CD1c-positive myeloid dendritic cell (primary cell): Measurements from ENCODE around the gene SELENOO.

ENCODE experiments used
- DNase-seq: peaks from one replicate; pipeline ENCODE4 v3.0.0-alpha.2; 2016; ENCODE audit errors: extremely low spot score

The SELENOO gene

DNA sequence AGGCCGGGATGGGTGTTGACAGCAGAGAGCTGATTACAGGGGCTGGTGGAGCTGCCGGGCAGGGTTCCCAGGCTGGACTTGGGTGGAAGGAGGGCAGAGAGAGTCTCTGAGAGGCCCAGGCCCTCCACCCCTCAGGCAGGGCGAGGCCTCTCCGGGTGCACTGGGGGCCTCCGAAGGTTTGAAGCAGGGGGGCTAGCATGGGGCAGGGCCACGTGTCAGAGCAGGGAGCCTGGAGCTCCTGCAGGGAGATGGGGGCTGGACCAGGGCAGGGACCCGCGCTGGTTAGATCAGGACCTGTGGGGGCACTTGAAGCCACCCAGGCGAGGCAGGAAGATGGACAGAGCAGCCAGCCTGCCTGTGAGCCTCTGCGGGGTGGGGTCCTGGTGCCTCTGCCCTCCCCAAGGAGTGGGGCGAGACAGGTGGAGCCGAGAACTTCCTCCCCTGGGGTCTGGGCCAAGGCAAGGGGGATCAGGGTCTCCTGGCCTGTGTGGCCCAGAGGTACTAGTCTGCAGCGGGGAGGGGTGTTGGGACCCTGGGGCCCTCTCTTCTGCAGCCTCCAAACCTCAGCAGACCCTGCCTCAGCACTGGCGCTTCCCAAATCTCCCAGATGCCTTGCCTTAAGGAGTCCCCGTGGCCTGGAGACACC is 29.4 kb upstream of the SELENOO start:
- no peak for DNase-seq

GRCh38 chr22:50171965-50172421 is 28.8 kb upstream of the SELENOO start:
- no peak for DNase-seq

DNA sequence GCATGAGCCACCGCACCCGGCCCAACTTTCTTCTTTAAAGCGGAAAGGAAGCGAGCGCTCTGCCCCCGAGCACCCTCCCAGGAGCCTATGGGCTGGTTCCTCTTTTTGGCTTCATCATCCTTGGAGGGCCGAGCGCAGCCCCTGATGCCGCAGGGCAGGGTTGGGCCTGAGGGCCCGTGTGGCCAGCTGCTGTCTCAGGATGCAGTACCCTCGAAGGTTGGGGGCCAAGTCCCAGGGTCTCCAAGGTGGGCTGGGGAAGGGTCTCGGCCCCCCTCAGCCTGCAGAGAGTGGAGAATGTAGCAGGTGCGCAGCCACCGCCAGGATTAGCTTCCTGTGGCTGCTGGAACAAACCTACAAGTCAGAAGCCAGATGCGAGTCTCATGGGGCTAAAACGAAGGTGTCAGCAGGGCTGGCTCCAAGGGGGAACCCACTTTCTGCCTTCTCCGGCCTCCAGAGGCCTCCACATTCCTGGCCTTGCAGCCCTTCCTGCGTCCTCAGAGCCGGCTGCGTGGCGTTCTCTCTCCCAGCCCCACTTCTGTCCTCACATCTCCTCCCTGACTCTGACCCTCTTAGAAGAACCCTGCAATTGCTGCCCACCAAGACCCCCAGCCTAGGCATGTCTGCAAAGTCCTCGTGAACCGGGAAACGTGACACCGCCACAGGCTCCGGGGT is 27.4 kb upstream of the SELENOO start:
- peak; percentile 79 for DNase-seq

DNA sequence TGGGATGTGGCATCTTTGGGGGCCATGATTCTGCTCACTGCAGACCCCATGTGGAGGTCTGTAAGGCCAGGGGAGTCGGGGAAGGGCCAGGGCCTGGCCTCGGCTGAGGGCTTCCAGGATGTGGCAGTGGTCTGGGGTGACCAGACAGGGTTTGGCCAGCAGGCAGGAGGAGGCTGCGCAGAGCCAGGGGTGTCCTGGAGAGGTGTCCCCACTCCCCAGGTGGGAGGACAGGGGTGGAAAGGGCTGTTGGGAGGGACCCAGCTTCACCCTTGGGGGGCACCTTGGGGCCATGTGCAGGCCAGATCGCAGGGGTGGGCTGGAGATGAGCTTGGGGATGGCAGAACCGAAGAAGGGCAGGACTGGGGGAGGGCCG is 26.8 kb upstream of the SELENOO start:
- no peak for DNase-seq

DNA sequence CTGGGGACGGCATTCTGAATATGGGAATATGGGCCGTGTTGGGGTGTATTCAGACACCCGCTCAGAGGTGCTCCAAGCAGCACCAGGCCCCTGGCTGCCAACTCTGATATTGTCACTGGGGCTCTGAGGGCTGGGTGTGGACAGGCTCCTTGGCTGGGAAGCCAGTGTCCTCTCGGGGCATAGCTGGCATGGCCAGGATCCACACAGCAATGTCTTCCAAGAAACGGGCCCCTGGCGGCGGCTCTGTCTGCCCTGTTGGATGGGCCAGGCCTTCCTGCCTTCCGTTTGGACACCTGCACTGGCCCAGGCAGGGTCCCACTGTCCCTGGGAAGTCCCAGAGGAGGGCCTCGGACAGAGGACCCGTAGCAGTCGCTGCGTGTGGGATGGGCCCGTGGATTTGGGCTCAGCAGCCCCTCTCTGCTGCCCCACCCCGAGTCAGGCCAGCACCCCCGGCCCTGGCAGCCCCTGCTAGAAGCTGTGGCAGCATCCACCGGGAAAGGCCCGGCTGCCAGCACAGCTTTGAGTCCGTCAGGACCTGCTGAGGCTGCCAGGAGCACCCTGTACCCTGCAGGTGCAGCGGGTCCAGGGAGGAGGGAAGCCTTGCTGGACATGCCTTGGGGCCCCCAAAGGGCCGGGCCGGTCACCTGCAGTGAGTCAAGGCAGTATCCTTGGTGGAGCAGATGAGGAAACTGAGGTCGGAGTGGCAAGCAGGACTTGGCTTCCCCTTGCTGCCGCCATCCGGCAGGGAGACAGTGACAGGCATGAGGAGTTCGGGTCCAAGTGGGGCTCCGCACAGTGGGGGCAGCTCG is 26.2 kb upstream of the SELENOO start:
- no peak for DNase-seq

DNA sequence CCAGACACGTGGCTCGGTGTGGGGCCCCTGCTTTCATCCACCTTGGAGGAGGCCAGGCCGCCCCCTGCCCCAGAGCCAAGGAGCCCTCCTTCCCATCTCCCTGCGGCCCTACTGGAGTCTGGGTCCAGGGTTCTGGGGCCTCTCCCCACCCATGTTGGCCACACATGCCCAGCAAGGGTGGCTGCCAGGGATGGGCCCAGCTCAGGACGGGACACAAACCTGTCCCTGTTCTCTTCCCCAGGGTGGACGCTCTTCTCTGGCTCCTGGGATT is 25.7 kb upstream of the SELENOO start:
- no peak for DNase-seq

DNA sequence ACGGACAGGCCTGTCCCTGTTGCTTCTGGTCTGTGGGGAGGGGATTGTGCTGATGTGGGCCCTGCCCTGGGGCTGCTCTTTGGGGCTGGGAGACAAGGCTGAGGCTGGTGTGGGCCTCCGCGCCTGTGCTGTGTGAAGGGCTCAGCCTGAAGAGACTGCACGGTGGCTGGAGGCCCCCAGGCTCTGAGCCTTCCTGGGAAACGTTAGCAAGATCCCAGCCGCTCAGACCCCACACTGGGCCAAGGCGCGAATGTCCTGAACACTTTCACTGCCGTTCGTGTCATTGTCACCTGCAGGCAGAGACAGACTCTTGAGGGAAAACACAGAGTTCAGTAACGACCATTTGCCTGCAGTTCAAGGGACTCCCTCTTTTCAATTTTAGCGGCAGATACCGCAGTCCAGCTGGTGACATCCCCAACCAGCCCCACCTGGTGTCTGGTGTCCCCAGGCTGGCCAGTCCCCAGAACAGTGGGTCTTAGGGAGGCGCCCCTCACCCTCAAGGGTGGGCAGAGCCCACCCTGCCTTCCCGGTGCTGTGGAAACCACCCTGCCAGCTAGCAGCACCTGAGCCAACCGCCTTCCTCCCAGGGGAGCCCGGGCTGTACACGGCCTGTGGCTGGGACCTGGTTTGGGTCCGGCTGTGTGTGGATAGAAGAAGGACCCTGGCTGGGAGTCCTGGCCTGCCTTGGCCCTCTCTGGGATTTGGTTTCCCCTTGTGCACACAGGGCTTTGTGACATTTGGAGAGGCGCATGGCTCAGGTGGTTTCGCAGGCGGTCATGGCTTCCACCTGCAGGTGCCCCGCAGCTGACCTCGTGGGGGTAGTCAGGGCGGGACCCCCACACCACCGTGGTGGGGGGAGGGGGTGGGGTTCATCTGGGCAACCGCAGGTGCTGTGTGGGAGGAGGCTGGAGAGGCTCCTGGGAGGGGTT is 24.6 kb upstream of the SELENOO start:
- no peak for DNase-seq

DNA sequence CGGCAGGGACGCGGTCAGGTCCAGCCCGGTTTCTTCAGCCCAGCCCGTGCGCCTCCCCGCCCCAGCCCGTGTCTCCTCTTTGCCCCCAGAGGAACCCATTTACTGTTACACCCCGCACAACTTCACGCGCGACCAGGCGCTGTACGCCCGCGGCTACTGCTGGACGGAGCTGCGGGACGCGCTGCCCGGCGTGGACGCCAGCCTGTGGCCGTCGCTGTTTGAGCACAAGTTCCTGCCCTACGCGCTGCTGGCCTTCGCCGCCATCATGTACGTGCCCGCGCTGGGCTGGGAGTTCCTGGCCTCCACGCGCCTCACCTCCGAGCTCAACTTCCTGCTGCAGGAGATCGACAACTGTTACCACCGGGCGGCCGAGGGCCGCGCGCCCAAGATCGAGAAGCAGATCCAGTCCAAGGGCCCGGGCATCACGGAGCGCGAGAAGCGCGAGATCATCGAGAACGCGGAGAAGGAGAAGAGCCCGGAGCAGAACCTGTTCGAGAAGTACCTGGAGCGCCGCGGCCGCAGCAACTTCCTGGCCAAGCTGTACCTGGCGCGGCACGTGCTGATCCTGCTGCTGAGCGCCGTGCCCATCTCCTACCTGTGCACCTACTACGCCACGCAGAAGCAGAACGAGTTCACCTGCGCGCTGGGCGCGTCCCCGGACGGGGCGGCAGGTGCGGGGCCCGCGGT is 23.8 kb upstream of the SELENOO start:
- DNase-seq: no peak

DNA sequence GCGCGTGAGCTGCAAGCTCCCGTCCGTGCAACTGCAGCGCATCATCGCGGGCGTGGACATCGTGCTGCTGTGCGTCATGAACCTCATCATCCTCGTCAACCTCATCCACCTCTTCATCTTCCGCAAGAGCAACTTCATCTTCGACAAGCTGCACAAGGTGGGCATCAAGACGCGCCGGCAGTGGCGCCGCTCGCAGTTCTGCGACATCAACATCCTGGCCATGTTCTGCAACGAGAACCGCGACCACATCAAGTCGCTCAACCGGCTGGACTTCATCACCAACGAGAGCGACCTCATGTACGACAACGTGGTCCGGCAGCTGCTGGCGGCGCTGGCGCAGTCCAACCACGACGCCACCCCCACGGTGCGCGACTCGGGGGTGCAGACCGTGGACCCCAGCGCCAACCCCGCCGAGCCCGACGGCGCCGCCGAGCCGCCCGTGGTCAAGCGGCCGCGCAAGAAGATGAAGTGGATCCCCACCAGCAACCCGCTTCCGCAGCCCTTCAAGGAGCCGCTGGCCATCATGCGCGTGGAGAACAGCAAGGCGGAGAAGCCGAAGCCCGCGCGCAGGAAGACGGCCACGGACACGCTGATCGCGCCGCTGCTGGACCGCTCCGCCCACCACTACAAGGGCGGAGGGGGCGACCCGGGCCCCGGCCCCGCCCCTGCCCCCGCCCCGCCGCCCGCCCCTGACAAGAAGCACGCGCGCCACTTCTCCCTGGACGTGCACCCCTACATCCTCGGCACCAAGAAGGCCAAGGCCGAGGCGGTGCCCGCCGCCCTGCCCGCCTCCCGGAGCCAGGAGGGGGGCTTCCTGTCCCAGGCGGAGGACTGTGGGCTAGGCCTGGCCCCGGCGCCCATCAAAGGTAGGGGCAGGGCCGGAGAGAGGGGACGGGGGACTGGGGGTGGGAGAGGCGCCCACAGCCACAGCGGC is 23.0 kb upstream of the SELENOO start:
- no peak for DNase-seq

- DNase-seq: no peak
These were observed 22.3 kb upstream of the SELENOO start for GRCh38 chr22:50178471-50178864.

DNA sequence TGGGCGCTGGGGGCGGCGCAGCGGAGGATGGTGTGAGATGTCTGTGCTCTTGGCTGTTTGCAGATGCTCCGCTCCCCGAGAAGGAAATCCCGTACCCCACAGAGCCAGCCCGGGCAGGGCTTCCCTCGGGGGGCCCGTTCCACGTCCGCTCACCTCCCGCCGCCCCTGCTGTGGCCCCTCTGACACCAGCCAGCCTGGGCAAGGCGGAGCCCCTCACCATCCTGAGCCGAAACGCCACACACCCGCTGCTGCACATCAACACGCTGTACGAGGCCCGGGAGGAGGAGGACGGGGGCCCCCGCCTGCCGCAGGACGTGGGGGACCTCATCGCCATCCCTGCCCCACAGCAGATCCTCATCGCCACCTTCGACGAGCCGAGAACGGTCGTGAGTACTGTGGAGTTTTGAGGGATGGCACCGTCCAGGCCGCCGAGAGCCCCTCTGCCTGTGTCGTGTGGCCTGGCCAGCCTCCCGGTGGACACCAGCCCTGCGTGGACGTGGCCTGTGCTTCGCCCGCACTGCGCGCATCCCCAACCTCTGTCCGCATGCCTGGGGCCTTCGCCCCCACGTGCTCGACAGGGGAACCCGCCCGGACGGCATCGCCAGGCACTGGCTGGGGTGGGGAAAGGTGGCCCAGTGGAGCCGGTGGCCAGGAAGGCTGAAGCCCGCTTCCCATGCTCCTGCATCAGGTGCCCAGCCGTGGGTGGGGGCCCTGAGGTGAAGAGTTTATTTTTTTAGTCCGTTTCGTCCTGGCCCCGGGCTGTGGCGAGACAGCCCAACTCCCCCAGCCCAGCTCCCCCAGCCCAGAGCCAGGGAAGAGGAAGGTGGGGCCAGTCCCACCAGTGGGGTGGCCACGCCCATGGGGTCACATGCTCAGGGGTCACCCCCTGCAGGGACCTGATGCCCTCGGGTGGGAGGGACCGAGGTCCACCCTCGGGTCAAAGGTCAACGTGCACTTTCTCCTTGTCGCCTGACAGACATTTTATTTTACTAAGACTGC is 21.6 kb upstream of the SELENOO start:
- DNase-seq: no peak

DNA sequence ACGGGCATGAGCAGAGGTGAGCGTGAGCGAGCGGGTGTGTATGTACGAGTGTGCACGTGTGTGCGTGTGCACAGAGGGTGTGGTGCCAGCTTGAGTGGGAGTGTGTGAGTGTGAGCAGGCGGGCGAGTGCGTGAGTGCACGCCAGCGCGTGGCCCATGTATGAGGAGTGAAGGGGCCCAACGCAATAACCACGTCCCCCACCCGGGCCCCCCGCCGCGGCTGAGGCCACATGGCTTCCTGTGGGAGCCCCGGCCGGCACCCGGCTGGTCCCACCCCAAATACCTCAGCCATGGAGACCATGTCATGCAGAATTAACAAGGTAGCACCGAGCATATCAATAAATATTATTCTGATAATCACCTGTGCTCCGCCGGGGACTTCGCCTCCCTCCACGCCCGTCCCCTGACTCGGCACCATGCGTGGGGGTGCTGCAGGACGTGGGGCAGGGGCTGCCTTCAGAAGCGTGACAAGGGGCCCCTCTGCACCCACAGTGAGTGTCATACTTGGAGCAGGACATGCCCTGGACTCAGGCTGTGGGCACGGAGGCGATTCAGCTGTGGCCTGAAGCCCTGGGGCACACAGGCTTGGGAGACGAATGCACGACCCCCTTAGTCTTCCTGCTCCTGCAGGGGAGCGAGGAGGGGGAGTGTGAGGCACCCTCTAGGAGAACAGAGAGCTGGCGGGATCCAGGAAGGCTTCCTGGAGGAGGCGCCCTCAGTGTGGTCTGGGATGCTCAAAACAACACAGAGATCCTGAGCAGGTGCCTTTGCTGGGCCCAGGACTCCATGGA is 20.7 kb upstream of the SELENOO start:
- no peak for DNase-seq

DNA sequence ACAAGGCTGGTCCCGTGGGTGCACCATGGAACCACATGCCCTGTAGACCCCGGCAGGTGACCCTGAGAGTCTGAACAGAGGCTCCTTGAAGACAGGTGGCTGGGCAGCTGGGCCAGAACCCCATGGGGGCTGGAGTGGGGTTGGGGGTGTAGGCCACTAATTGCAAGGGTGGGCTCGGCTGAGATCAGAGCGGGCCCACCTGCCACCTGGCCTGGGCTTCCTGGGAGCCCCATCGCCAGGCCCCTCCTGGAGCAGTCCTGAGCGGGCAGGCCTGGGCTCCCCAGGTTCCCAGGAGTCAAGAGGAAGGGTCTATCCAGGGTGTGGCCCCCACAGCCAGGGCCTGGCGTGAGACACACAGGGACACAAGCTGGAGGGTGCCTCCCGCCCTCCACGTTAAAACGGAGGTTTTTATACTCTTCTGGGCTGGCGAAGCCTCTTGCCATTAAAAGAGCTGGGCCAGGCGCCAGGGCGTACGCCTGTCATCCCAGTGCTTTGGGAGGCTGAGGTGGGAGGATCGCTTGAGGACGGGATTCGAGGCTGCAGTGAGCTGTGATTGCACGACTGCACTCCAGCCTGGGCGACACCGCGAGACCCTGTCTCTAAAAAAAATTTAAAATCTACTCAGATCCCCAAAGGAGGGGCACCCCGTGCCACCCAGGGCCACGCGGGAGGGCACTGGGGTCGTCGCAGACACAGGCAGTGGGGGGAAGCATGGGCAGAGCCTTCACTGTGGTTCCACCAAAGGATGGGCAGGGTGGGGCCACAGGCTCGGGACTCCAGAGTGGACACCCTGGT is 19.9 kb upstream of the SELENOO start:
- DNase-seq: no peak

DNA sequence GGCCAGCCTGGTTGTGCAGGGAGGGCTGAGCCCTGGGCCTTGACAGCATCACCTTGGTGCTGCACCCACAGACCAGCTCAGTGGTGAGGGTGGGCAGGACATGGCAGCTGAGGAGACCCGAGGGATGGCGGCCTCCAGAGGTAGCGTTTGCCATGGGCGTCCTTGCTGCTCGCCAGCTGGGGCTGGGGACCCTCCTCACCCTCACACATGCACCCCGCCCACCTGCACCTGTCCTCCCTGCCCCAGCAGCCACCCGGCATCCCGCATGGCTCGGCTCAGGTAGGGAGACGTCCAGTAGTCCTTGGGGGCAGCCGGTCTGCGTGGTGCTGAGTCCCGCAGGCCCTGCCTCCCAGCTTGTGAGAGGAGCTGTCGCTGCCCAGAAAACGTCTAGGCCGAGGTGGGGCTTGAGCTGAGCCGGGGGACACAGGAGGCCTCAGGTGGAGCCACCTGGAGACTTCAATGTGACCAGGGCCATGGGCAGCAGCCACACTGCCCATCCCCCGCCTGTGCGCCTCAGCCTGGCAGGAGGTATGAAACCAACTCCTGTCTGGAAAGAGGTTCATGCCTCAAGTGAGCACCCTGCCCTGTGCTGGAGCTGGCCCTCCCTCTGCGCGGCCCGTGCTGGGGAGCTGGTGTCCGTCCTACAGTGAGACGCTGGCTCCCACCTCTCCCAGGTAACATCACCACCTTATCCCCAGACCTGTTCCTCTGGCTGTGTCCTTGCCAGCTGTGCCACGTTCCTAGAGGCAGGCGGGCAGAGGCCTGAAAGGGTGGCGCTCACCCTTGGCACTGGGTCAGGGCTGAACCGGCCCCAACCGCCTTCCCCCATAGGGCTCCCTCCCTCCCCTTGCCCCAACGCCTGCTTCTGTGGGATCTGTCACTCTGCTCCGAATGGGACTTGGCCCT is 18.4 kb upstream of the SELENOO start:
- DNase-seq: no peak

DNA sequence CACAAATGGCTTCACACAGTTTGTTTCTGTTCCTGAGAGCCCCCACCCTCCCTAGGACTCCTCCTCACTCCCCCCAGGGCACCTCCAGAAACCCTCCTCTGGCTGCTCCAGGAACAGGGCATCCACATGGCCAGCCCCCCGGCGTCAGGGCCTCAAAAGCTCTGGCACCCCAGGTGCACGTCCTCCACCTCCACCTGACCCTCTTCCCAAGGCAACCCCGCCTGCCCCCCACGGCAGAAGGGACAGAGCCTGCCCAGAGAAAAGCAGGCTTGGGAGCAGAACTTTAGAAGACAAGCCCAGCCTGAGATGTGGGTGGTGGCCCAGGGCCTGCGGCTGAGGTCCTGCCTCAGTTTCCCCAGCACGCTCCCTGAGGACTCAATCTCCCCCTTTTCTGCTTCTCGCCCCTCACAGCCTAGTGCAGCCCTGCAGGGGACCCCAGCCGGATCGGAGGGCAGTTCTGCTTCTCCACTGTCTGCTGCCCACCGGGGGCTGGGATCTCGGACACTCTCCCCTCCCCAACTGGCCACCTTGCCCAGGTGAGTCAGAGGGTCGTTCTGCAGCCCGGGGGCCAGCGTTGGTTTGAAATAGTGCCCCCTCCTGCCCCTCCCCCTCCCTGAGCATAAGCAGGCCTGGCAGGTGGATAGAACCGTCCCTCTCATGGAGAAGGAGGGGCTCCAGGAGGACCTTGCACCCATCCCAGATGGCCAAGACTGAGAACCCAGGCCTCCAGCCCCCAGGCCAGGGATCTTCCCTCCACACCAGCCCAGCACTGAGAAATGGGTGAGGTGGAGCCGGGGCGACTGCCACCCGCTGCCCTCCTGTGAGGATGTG is 17.5 kb upstream of the SELENOO start:
- no peak for DNase-seq
